H9 (cell line): ENCODE results near the gene VILL. TPM values are rescaled to one million over a fixed set of nuclear protein-coding genes. Genes with fewer than 3 reads are reported as not detected.

Experiments used
- DNase-seq: peaks from one replicate; pipeline ENCODE4 v3.0.0-alpha.2; 2017
- H2AFZ ChIP-seq: one replicate; pipeline ENCODE4 v1.6.1; 2013; ENCODE audit warnings: mild to moderate bottlenecking, low read length, control low read depth, moderate library complexity
- H2AK5ac ChIP-seq: 2 replicates; pipeline ENCODE4 v1.6.1; 2013; ENCODE audit warnings: low read length, control low read depth, mixed read lengths; ENCODE audit not compliant: insufficient read length
- H2BK120ac ChIP-seq: one replicate; pipeline ENCODE4 v1.6.1; 2013; ENCODE audit warnings: low read depth, mild to moderate bottlenecking, low read length, control low read depth, inconsistent platforms; ENCODE audit not compliant: poor library complexity, severe bottlenecking
- H2BK12ac ChIP-seq: 2 replicates; pipeline ENCODE4 v1.6.1; 2013; ENCODE audit warnings: low read length, control low read depth, mixed read lengths, low read depth; ENCODE audit not compliant: insufficient read length
- H2BK15ac ChIP-seq: 2 replicates; pipeline ENCODE4 v1.6.1; 2013; ENCODE audit warnings: low read depth, low read length, control low read depth
- H2BK20ac ChIP-seq: one replicate; pipeline ENCODE4 v1.6.1; 2013; ENCODE audit warnings: low read depth, mild to moderate bottlenecking, low read length, control low read depth, inconsistent platforms; ENCODE audit not compliant: poor library complexity, severe bottlenecking
- H2BK5ac ChIP-seq: 2 replicates; pipeline ENCODE4 v1.6.1; 2013; ENCODE audit warnings: low read length, control low read depth, mixed read lengths; ENCODE audit not compliant: insufficient read length
- H3K14ac ChIP-seq: 2 replicates; pipeline ENCODE4 v1.6.1; 2013; ENCODE audit warnings: low read length, control low read depth; ENCODE audit not compliant: insufficient read depth
- H3K18ac ChIP-seq: 2 replicates; pipeline ENCODE4 v1.6.1; 2013; ENCODE audit warnings: low read depth, mild to moderate bottlenecking, mixed read lengths, low read length, control low read depth; ENCODE audit not compliant: insufficient read length
- H3K23ac ChIP-seq: 2 replicates; pipeline ENCODE4 v1.6.1; 2013; ENCODE audit warnings: low read length, control low read depth, mixed read lengths, low read depth; ENCODE audit not compliant: insufficient read length
- H3K23me2 ChIP-seq: 2 replicates; pipeline ENCODE4 v1.6.1; 2013; ENCODE audit warnings: low read depth, mild to moderate bottlenecking, mixed read lengths, low read length, control low read depth; ENCODE audit not compliant: insufficient read length, poor library complexity, severe bottlenecking
- H3K27ac ChIP-seq: 2 replicates; pipeline ENCODE4 v1.5.1; 2013; ENCODE audit warnings: low read length, control low read depth, mixed read lengths, low read depth; ENCODE audit not compliant: insufficient read length
- H3K27me3 ChIP-seq: 2 replicates; pipeline ENCODE4 v1.6.1; 2013; ENCODE audit warnings: low read length, control low read depth, inconsistent platforms; ENCODE audit not compliant: insufficient read depth
- H3K4ac ChIP-seq: 2 replicates; pipeline ENCODE4 v1.6.1; 2013; ENCODE audit warnings: low read depth, mild to moderate bottlenecking, control low read depth, inconsistent platforms, low read length, moderate library complexity
- H3K4me1 ChIP-seq: 2 replicates; pipeline ENCODE4 v1.6.1; 2013; ENCODE audit warnings: low read length, control low read depth, inconsistent platforms; ENCODE audit not compliant: insufficient read depth
- H3K4me2 ChIP-seq: 2 replicates; pipeline ENCODE4 v1.6.1; 2013; ENCODE audit warnings: low read length, control low read depth, mixed read lengths; ENCODE audit not compliant: insufficient read length, insufficient read depth
- H3K56ac ChIP-seq: 2 replicates; pipeline ENCODE4 v1.6.1; 2013; ENCODE audit warnings: low read depth, mild to moderate bottlenecking, mixed read lengths, low read length, control low read depth; ENCODE audit not compliant: insufficient read length
- H3K79me1 ChIP-seq: 2 replicates; pipeline ENCODE4 v1.6.1; 2013; ENCODE audit warnings: low read depth, mild to moderate bottlenecking, moderate library complexity, low read length, control low read depth, inconsistent platforms; ENCODE audit not compliant: insufficient read depth, poor library complexity, severe bottlenecking
- H3K79me2 ChIP-seq: 2 replicates; pipeline ENCODE4 v1.6.1; 2013; ENCODE audit warnings: low read length, control low read depth, inconsistent platforms; ENCODE audit not compliant: insufficient read depth
- H3K9ac ChIP-seq: 2 replicates; pipeline ENCODE4 v1.6.1; 2013; ENCODE audit warnings: low read length, control low read depth, mixed read lengths; ENCODE audit not compliant: insufficient read length; ENCODE audit errors: extremely low read depth
- H3K9me3 ChIP-seq: one replicate; pipeline ENCODE4 v1.6.1; 2013; ENCODE audit warnings: low read depth, low read length, inconsistent platforms; ENCODE audit not compliant: control insufficient read depth
- H3T11ph ChIP-seq: one replicate; pipeline ENCODE4 v1.6.1; 2013; ENCODE audit warnings: mild to moderate bottlenecking, low read length, control low read depth, inconsistent platforms
- H4K20me1 ChIP-seq: one replicate; pipeline ENCODE4 v1.6.1; 2013; ENCODE audit not compliant: control insufficient read depth, insufficient read length, insufficient read depth
- H4K5ac ChIP-seq: 2 replicates; pipeline ENCODE4 v1.6.1; 2013; ENCODE audit warnings: low read depth, mild to moderate bottlenecking, mixed read lengths, low read length, control low read depth; ENCODE audit not compliant: insufficient read length
- H4K8ac ChIP-seq: replicated peaks from 2 replicates; pipeline ENCODE4 v1.6.1; 2013; ENCODE audit warnings: low read length, control low read depth, mixed read lengths, low read depth; ENCODE audit not compliant: insufficient read length
- H4K91ac ChIP-seq: 2 replicates; pipeline ENCODE4 v1.6.1; 2013; ENCODE audit warnings: low read depth, mild to moderate bottlenecking, moderate library complexity, mixed read lengths, low read length, control low read depth; ENCODE audit not compliant: insufficient read length
- H3K27ac Mint-ChIP-seq, 3 experiments: 2 replicates in 2 of 3; 3 replicates in 1 of 3; pipeline ENCODE4 v1.8.0; 2020 to 2021; ENCODE audit warnings: mixed read lengths in 3 of 3, mild to moderate bottlenecking in 1 of 3, moderate library complexity in 1 of 3
- H3K27me3 Mint-ChIP-seq: 2 replicates; pipeline ENCODE4 v1.8.0; 2021; ENCODE audit warnings: low read depth, mild to moderate bottlenecking, moderate library complexity, mixed read lengths
- H3K36me3 Mint-ChIP-seq, 3 experiments: 2 replicates in 2 of 3; 3 replicates in 1 of 3; pipeline ENCODE4 v1.8.0; 2020 to 2021; ENCODE audit warnings: low read depth in 3 of 3, mixed read lengths in 3 of 3; ENCODE audit not compliant: insufficient read depth in 1 of 3
- H3K4me1 Mint-ChIP-seq, 2 experiments: 2 replicates each; pipeline ENCODE4 v1.8.0; 2020; ENCODE audit warnings: mixed read lengths in 2 of 2
- H3K4me3 Mint-ChIP-seq, 2 experiments: 2 replicates in 1 of 2; 3 replicates in 1 of 2; pipeline ENCODE4 v1.8.0; 2020 to 2021; ENCODE audit warnings: mild to moderate bottlenecking in 2 of 2, mixed read lengths in 2 of 2, moderate library complexity in 1 of 2
- H3K9me3 Mint-ChIP-seq, 2 experiments: 2 replicates in 1 of 2; 3 replicates in 1 of 2; pipeline ENCODE4 v1.8.0; 2020; ENCODE audit warnings: mild to moderate bottlenecking in 2 of 2, mixed read lengths in 2 of 2, moderate library complexity in 1 of 2
- CTCF ChIP-seq: fragments of 200-600 bp; sonication (generic); conservative IDR thresholded peaks from 3 replicates; pipeline ENCODE4 v1.8.0; 2021; ENCODE audit warnings: antibody characterized with exemption, mild to moderate bottlenecking
- WGBS: extraction: QIAGEN DNeasy Blood & Tissue Kit; methylation state at CpG from one replicate; pipeline ENCODE4 v1.1.7; 2013; ENCODE audit warnings: missing lambda C conversion rate, low lambda C conversion rate, mixed read lengths; ENCODE audit not compliant: insufficient read length; ENCODE audit errors: extremely low coverage; 5-methylcytosine and 5-hydroxymethylcytosine counted together
- total RNA-seq: library from RNA; stranded (reverse); gene quantifications from 2 replicates; pipeline ENCODE4 v1.2.1, GENCODE V29; 2021

The VILL gene
- total RNA-seq, 1 experiment from 2014 or later = 3.2 TPM

GRCh38 chr3:37981348-37981664 lies 9.3 kb upstream of the VILL start:
- H3K4me2 ChIP-seq = no peak overlapping the region
- Mint-ChIP-seq H3K4me1 (no peaks in the 10 kb centered on the region), H3K27ac (no peak overlapping the region), H3K4me3 (no peak overlapping the region), H3K27me3 (no peaks in the 10 kb centered on the region), H3K36me3 (peaks cover 0 to 9% (median 0%) of the 10 kb centered on the region in 3 experiments; a peak in 3 of 7 replicates), H3K9me3 (no peaks in the 10 kb centered on the region)
- no peaks in the 10 kb centered on the region for H3K79me1 ChIP-seq
- no peak overlapping the region for H2BK5ac ChIP-seq
- H3K23me2 ChIP-seq = no peaks in the 10 kb centered on the region
- no peak overlapping the region for H2BK120ac ChIP-seq
- no peaks in the 10 kb centered on the region for H3K9me3 ChIP-seq
- no peak overlapping the region for H3K27ac ChIP-seq
- no peak overlapping the region for H3K4ac ChIP-seq
- no peak overlapping the region for H3K18ac ChIP-seq
- H3K9ac ChIP-seq = no peak overlapping the region
- no peak overlapping the region for H2BK20ac ChIP-seq
- H4K91ac ChIP-seq = no peak overlapping the region
- no peak overlapping the region for H4K8ac ChIP-seq
- H3K56ac ChIP-seq = no peak overlapping the region
- no peak for DNase-seq
- no peak overlapping the region for H3K14ac ChIP-seq
- no CpG with 5 or more reads among the region's 2 CpGs for WGBS
- H2BK15ac ChIP-seq = no peak overlapping the region
- H2BK12ac ChIP-seq = no peak overlapping the region
- no peak overlapping the region for H3T11ph ChIP-seq
- H3K23ac ChIP-seq = no peak overlapping the region
- no peaks in the 10 kb centered on the region for H3K27me3 ChIP-seq
- H3K4me1 ChIP-seq = no peaks in the 10 kb centered on the region
- H4K20me1 ChIP-seq = no peaks in the 10 kb centered on the region
- H2AK5ac ChIP-seq = no peak overlapping the region
- no peak overlapping the region for H4K5ac ChIP-seq
- no peaks in the 10 kb centered on the region for H3K79me2 ChIP-seq
- no peak overlapping the region for H2AFZ ChIP-seq
- TF ChIP-seq CTCF = no peak
